Fibroblast of lung (primary cell): Measurements from ENCODE around the gene OTOP2. TPM values are rescaled to one million over a fixed set of nuclear protein-coding genes. Genes with fewer than 3 reads are reported as not detected.
A peak's percentile ranks its signal among the peaks of the same experiment; 100 is the strongest.
"Not testable (repeated sequence)": the region's sequence is repeated elsewhere in the genome, so short reads cannot be mapped to it uniquely, and the experiment has no call there.

Experiments
- DNase-seq, 2 donors: peaks; one replicate each; pipeline versions ENCODE4 v3.0.0 to v3.0.0-alpha.2; 2010; ENCODE audit warnings: low read depth in 2 of 2
- H2AFZ ChIP-seq: 2 replicates; pipeline ENCODE4 v1.5.1; 2012; ENCODE audit warnings: low read length, control low read depth, inconsistent platforms
- H3K27ac ChIP-seq: 2 replicates; pipeline ENCODE4 v1.5.1; 2011; ENCODE audit warnings: low read length, control low read depth; ENCODE audit not compliant: insufficient read depth
- H3K27me3 ChIP-seq: 2 replicates; pipeline ENCODE4 v1.5.1; 2011; ENCODE audit warnings: mild to moderate bottlenecking, low read length; ENCODE audit not compliant: control insufficient read depth, insufficient read depth
- H3K36me3 ChIP-seq: 2 replicates; pipeline ENCODE4 v1.5.1; 2011; ENCODE audit warnings: low read length; ENCODE audit not compliant: control insufficient read depth, insufficient read depth
- H3K4me1 ChIP-seq: 2 replicates; pipeline ENCODE4 v1.5.1; 2011; ENCODE audit warnings: low read length; ENCODE audit not compliant: control insufficient read depth, insufficient read depth; ENCODE audit errors: extremely low read depth
- H3K4me2 ChIP-seq: 2 replicates; pipeline ENCODE4 v1.5.1; 2011; ENCODE audit warnings: low read length, control low read depth; ENCODE audit not compliant: insufficient read depth; ENCODE audit errors: extremely low read depth
- H3K4me3 ChIP-seq, 4 experiments: fragments of 200-600 bp in 1 of 4; sonication (generic) in 1 of 4; replicated peaks in 1 of 4; 2 replicates each; pipeline ENCODE4 v1.5.1; 2011 to 2016; ENCODE audit warnings: low read length in 4 of 4, low read depth in 3 of 4, mild to moderate bottlenecking in 3 of 4, control low read depth in 2 of 4, inconsistent platforms in 1 of 4, mixed read lengths in 1 of 4; ENCODE audit not compliant: insufficient read depth in 1 of 4; ENCODE audit errors: control extremely low read depth in 1 of 4
- H3K79me2 ChIP-seq: 2 replicates; pipeline ENCODE4 v1.5.1; 2012; ENCODE audit warnings: mild to moderate bottlenecking, low read length, inconsistent platforms; ENCODE audit not compliant: control insufficient read depth, insufficient read depth
- H3K9ac ChIP-seq: 2 replicates; pipeline ENCODE4 v1.5.1; 2011; ENCODE audit warnings: mild to moderate bottlenecking, low read length, control low read depth; ENCODE audit not compliant: insufficient read depth
- H3K9me3 ChIP-seq: 2 replicates; pipeline ENCODE4 v1.5.1; 2012; ENCODE audit warnings: low read depth, low read length; ENCODE audit not compliant: control insufficient read depth, insufficient read depth
- H4K20me1 ChIP-seq: 2 replicates; pipeline ENCODE4 v1.5.1; 2011; ENCODE audit warnings: low read length; ENCODE audit not compliant: control insufficient read depth, insufficient read depth; ENCODE audit errors: extremely low read depth
- CTCF ChIP-seq, 2 donors: IDR thresholded peaks in 1 of 2; conservative IDR thresholded peaks in 1 of 2; 1 replicate in 1 of 2; 2 replicates in 1 of 2; pipeline ENCODE4 v1.5.1; 2011 to 2012; ENCODE audit warnings: low read length in 2 of 2, control low read depth in 1 of 2, inconsistent platforms in 1 of 2, low read depth in 1 of 2, mild to moderate bottlenecking in 1 of 2
- EZH2 ChIP-seq: IDR thresholded peaks from 2 replicates; pipeline ENCODE4 v1.5.1; 2012; ENCODE audit warnings: low read length, control low read depth, mild to moderate bottlenecking; ENCODE audit errors: missing control alignments
- polyA plus RNA-seq, 2 donors: library from polyadenylated mRNA; depleted of rRNA in 1 of 2; stranded (reverse) in 1 of 2; unstranded in 1 of 2; fragments of >200 nt; gene quantifications; 2 replicates each; pipeline ENCODE4 v1.2.1, GENCODE V29; 2011 to 2012; ENCODE audit warnings: missing spikeins in 1 of 2
- total RNA-seq: library from RNA; depleted of rRNA; stranded (reverse); fragments of >200 nt; gene quantifications from 2 replicates; pipeline ENCODE4 v1.2.1, GENCODE V29; 2014

The OTOP2 gene
- total and polyA plus RNA-seq, 2 donors (not counting 1 experiment from before 2014, with no cell fraction given) = not detected

DNA sequence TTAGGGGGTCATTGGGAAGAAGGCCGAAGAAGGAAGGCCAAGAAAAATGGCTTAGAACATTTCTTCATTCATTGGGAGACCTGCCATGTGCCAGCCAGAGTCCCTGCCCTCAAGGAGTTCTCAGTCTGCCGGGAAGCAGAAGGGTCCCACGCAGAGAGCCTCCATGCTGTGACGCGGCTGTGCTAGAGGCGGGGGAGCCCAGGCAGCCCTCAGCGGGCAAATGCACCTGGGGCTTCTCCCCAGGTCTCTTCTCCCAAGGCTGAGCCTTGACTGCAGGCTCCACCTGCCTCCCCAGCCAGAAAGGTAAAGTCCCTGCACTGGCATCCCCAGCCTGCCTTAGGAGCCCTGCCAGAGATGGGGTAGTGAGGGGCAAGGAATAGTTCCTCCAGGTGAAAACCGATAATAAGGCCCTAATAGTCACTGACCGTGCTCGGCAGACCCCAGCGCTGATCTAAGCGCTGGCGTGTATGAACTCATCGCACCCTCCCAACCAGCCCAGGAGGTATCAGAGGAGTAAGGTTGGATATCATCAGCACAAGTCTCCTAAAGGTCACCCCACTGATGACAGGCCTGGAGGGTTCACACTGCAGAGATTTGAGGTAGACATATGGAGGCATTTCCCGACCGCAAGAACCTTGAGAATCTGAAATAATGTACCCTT lies 57.4 kb downstream of the OTOP2 start:
- Histone ChIP-seq H3K27ac (peak overlapping the region; percentile 63), H3K36me3 (no peaks in the 10 kb centered on the region), H3K9me3 (no peaks in the 10 kb centered on the region), H3K27me3 (peaks cover 4% of the 10 kb centered on the region), H3K9ac (no peak overlapping the region), H3K4me3 (peak overlapping the region; percentile 66 to 77 (median 72)), H4K20me1 (no peaks in the 10 kb centered on the region), H3K4me1 (peaks cover 10% of the 10 kb centered on the region), H2AFZ (peak overlapping the region; percentile 95), H3K79me2 (no peaks in the 10 kb centered on the region), H3K4me2 (peak overlapping the region; percentile 99)
- no peak for DNase-seq
- no peak for TF ChIP-seq CTCF (conservative IDR thresholded peaks at IDR 0.05 in 1 of 2, IDR thresholded peaks at IDR 0.05 in 1 of 2; ENCODE audit: low read depth in 1 of 2, low read length in 2 of 2)

DNA sequence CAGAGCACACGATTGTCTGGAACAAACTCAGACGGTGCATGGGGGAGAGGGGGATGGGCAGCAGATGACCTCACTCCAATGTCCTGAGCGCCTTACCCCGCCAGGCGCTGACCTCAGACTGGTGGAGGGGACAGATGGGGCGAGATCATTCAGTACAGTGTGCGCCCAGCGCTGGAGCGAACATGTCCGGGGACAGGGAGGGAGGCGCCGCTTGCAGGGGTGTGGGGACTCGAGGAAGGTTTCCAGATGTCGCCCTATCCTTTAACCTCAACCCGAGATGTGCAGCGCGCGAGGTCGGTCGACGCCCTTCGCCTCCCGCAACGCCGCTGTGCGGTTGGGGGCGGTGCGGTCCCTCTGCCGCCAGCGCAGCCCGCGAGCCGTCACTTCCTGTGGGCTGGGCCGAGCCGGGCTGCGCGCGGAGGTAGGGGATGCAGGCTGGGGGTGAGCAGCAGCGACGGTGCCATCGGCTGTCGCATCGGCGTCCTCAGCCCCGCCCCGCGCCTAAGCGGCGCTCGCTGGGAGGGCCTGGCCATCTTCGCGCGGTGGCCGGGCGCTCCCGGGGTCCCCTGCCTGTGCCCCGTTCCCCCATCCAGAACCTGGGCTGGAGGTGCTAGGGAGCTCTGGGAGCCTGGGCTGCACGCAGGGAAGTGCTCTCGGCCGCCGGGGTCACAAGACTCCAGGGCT lies 58.0 kb downstream of the OTOP2 start:
- TF ChIP-seq EZH2 (no peak), CTCF (conservative IDR thresholded peaks at IDR 0.05 in 1 of 2, IDR thresholded peaks at IDR 0.05 in 1 of 2; ENCODE audit: low read depth in 1 of 2, low read length in 2 of 2) (peak in 1 of 2 donors; percentile 6)
- H2AFZ ChIP-seq = peak overlapping the region; percentile 95
- peak overlapping the region; percentile 72 for H3K9ac ChIP-seq
- H3K27ac ChIP-seq = peak overlapping the region; percentile 63
- no peaks in the 10 kb centered on the region for H4K20me1 ChIP-seq
- H3K4me1 ChIP-seq = peaks cover 10% of the 10 kb centered on the region
- H3K27me3 ChIP-seq = peaks cover 4% of the 10 kb centered on the region
- H3K36me3 ChIP-seq = no peaks in the 10 kb centered on the region
- H3K4me2 ChIP-seq = peak overlapping the region; percentile 99
- peak overlapping the region; percentile 66 to 77 (median 72) for H3K4me3 ChIP-seq
- no peaks in the 10 kb centered on the region for H3K9me3 ChIP-seq
- H3K79me2 ChIP-seq = no peaks in the 10 kb centered on the region
- DNase-seq = peak; percentile 42 to 50

DNA sequence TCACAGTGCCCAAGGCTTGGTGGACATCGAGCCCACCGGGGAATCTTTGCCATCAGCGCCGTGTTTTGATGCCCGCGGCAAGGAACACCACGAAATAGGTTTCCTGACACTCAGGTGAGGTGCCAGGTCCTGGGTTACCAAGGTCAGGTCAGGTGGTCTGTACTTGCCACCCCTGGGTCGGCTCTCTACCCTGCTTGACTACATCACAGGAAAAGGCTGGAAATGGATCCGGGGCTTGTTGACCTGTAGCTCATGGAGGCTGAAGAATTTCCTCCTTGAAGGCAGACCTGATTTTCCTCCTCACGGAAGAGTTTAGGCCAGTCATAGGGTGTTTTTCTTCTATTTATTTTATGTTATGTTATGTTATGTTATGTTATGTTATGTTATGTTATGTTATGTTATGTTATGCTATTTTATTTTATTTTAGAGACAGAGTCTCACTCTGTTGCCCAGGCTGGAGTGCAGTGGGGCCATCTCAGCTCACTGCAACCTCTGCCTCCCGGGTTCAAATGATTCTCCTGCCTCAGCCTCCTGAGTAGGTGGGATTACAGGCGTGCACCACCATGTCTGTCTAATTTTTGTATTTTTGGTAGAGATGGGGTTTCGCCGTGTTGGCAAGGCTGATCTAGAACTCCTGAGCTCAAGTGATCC lies 58.7 kb downstream of the OTOP2 start:
- H4K20me1 ChIP-seq, DNase-seq, H3K27me3 ChIP-seq, H3K36me3 ChIP-seq, H3K79me2 ChIP-seq, H3K9me3 ChIP-seq, H3K4me1 ChIP-seq: not testable (repeated sequence)
- Histone ChIP-seq H2AFZ (peak overlapping the region; percentile 95), H3K27ac (peak overlapping the region; percentile 63), H3K9ac (peak overlapping the region; percentile 72), H3K4me2 (peak overlapping the region; percentile 99), H3K4me3 (peak overlapping the region; percentile 66 to 77 (median 72))

Other genes starting within 250 kb of the OTOP2 start
- gene CD300LF, start 211.3 kb upstream of the OTOP2 start, total RNA-seq = not detected in 2 replicates
- not detected in 2 replicates for gene CD300LF, start 211.3 kb upstream of the OTOP2 start, polyA plus RNA-seq
- 0.26 and 0.66 TPM in 2 replicates for gene RAB37, start 187.0 kb upstream of the OTOP2 start, total RNA-seq
- 0.08 and 0.65 TPM in 2 replicates for gene RAB37, start 187.0 kb upstream of the OTOP2 start, polyA plus RNA-seq
- 7.2 and 10.2 TPM in 2 replicates for gene NHERF1, start 175.6 kb upstream of the OTOP2 start, total RNA-seq
- gene NHERF1, start 175.6 kb upstream of the OTOP2 start, polyA plus RNA-seq = 13.9 and 29.7 TPM in 2 replicates
- 29.0 and 39.6 TPM in 2 replicates for gene NAT9, start 147.9 kb upstream of the OTOP2 start, total RNA-seq
- 21.2 and 34.7 TPM in 2 replicates for gene NAT9, start 147.9 kb upstream of the OTOP2 start, polyA plus RNA-seq
- 0.26 and 0.50 TPM in 2 replicates for gene GRIN2C, start 64.4 kb upstream of the OTOP2 start, total RNA-seq
- 0.01 TPM in 2 replicates for gene GRIN2C, start 64.4 kb upstream of the OTOP2 start, polyA plus RNA-seq
- gene FDXR, start 51.3 kb upstream of the OTOP2 start, total RNA-seq = 49.1 and 71.0 TPM in 2 replicates
- gene FDXR, start 51.3 kb upstream of the OTOP2 start, polyA plus RNA-seq = 6.8 and 11.0 TPM in 2 replicates
- gene FADS6, start 30.6 kb upstream of the OTOP2 start, total RNA-seq = not detected in 2 replicates
- not detected in 2 replicates for gene FADS6, start 30.6 kb upstream of the OTOP2 start, polyA plus RNA-seq
- gene USH1G, start 1.0 kb upstream of the OTOP2 start, total RNA-seq = under 0.01 TPM in 1 of 2 replicates, not detected in the other
- gene USH1G, start 1.0 kb upstream of the OTOP2 start, polyA plus RNA-seq = not detected in 2 replicates
- gene OTOP3, start 11.6 kb downstream of the OTOP2 start, total RNA-seq = not detected in 2 replicates
- gene OTOP3, start 11.6 kb downstream of the OTOP2 start, polyA plus RNA-seq = not detected in 2 replicates
- under 0.01 and 0.17 TPM in 2 replicates for gene HID1, start 48.5 kb downstream of the OTOP2 start, total RNA-seq
- gene HID1, start 48.5 kb downstream of the OTOP2 start, polyA plus RNA-seq = 0.23 and 0.27 TPM in 2 replicates
- 6.7 and 12.2 TPM in 2 replicates for gene CDR2L, start 63.4 kb downstream of the OTOP2 start, total RNA-seq
- gene CDR2L, start 63.4 kb downstream of the OTOP2 start, polyA plus RNA-seq = 8.5 and 9.7 TPM in 2 replicates
- 26.5 and 35.2 TPM in 2 replicates for gene MRPL58, start 88.4 kb downstream of the OTOP2 start, total RNA-seq
- 49.1 and 60.8 TPM in 2 replicates for gene MRPL58, start 88.4 kb downstream of the OTOP2 start, polyA plus RNA-seq
- gene ATP5PD, start 122.7 kb downstream of the OTOP2 start, total RNA-seq = 258 and 317 TPM in 2 replicates
- gene ATP5PD, start 122.7 kb downstream of the OTOP2 start, polyA plus RNA-seq = 442 and 521 TPM in 2 replicates
- 17.5 and 17.7 TPM in 2 replicates for gene KCTD2, start 123.0 kb downstream of the OTOP2 start, total RNA-seq
- gene KCTD2, start 123.0 kb downstream of the OTOP2 start, polyA plus RNA-seq = 29.5 and 35.8 TPM in 2 replicates
- 3.6 and 8.4 TPM in 2 replicates for gene SLC16A5, start 163.7 kb downstream of the OTOP2 start, total RNA-seq
- gene SLC16A5, start 163.7 kb downstream of the OTOP2 start, polyA plus RNA-seq = 1.5 and 2.4 TPM in 2 replicates
- gene ARMC7, start 185.7 kb downstream of the OTOP2 start, total RNA-seq = 2.8 and 3.1 TPM in 2 replicates
- 5.7 and 5.9 TPM in 2 replicates for gene ARMC7, start 185.7 kb downstream of the OTOP2 start, polyA plus RNA-seq
- 25.7 and 29.9 TPM in 2 replicates for gene NT5C, start 207.5 kb downstream of the OTOP2 start, total RNA-seq
- 18.6 and 21.6 TPM in 2 replicates for gene NT5C, start 207.5 kb downstream of the OTOP2 start, polyA plus RNA-seq
- gene JPT1, start 230.2 kb downstream of the OTOP2 start, total RNA-seq = 51.9 and 78.8 TPM in 2 replicates
- 142 and 271 TPM in 2 replicates for gene JPT1, start 230.2 kb downstream of the OTOP2 start, polyA plus RNA-seq